ENCODE data around the gene VAV3. TPM values are rescaled to one million over a fixed set of nuclear protein-coding genes. Genes with fewer than 3 reads are reported as not detected.

VAV3 gene
- total and polyA plus RNA-seq, 2 of the 8 experiments (the other 6 are each of a cell fraction or from before 2014, with no cell fraction given) = 2.9 to 7.9 TPM

GRCh38 chr1:107794571-107794970 is 170.4 kb downstream of the VAV3 start (continued):
- no peak for TF ChIP-seq BACH1 (IDR thresholded peaks at IDR 0.05; ENCODE audit: low read length)
- no peak for TF ChIP-seq ZNF274 (IDR thresholded peaks at IDR 0.05; ENCODE audit: borderline replicate concordance, extremely low read depth, low read length)
- TF ChIP-seq SIN3A (conservative IDR thresholded peaks at IDR 0.05 in 1 of 2, IDR thresholded peaks at IDR 0.05 in 1 of 2; ENCODE audit: low read depth in 1 of 2, low read length in 2 of 2) = no peak
- TF ChIP-seq EP300 (IDR thresholded peaks at IDR 0.05; ENCODE audit: borderline replicate concordance in 1 of 2, low read depth in 2 of 2, low read length in 2 of 2) = no peak
- TF ChIP-seq NANOG (IDR thresholded peaks at IDR 0.05; ENCODE audit: insufficient read depth, low read depth, low read length, poor library complexity, severe bottlenecking) = no peak
- TF ChIP-seq POU5F1 (IDR thresholded peaks at IDR 0.05; ENCODE audit: low read depth, low read length) = no peak
